WERI-Rb-1 (cell line): ENCODE results near the gene RPL7A.
A peak's percentile ranks its signal among the peaks of the same experiment; 100 is the strongest.
"Not testable (repeated sequence)": the region's sequence is repeated elsewhere in the genome, so short reads cannot be mapped to it uniquely, and the experiment has no call there.

Experiments
- DNase-seq: peaks from one replicate; pipeline ENCODE4 v3.0.0-alpha.2; 2020
- H3K27ac ChIP-seq: fragments of 250-450 bp; sonication (Bioruptor Pico); 2 replicates; pipeline ENCODE4 v1.5.1; 2020; ENCODE audit warnings: mild to moderate bottlenecking, moderate library complexity
- H3K27me3 ChIP-seq: fragments of 250-450 bp; sonication (Bioruptor Pico); 2 replicates; pipeline ENCODE4 v1.5.1; 2021; ENCODE audit warnings: mild to moderate bottlenecking, low read depth, moderate library complexity; ENCODE audit not compliant: insufficient read depth, severe bottlenecking
- H3K36me3 ChIP-seq: fragments of 250-450 bp; sonication (Bioruptor Pico); 2 replicates; pipeline ENCODE4 v1.5.1; 2020; ENCODE audit warnings: mild to moderate bottlenecking, moderate library complexity
- H3K4me3 ChIP-seq: 2 replicates; pipeline ENCODE4 v1.5.1; 2011; ENCODE audit warnings: low read depth, mild to moderate bottlenecking, control low read depth, low read length
- H3K9me3 ChIP-seq: fragments of 250-450 bp; sonication (Bioruptor Pico); 2 replicates; pipeline ENCODE4 v1.5.1; 2021; ENCODE audit warnings: mild to moderate bottlenecking, moderate library complexity; ENCODE audit not compliant: severe bottlenecking
- CTCF ChIP-seq: IDR thresholded peaks from 2 replicates; pipeline ENCODE4 v1.5.1; 2011; ENCODE audit warnings: low read depth, mild to moderate bottlenecking, control low read depth, inconsistent platforms, low read length

Gene RPL7A

GRCh38 chr9:133315997-133316396 is 32.0 kb upstream of the RPL7A start:
- DNase-seq = no peak
- TF ChIP-seq CTCF = no peak

GRCh38 chr9:133317551-133317950 is 30.5 kb upstream of the RPL7A start:
- H3K27ac ChIP-seq, H3K36me3 ChIP-seq, DNase-seq, H3K27me3 ChIP-seq, H3K9me3 ChIP-seq, H3K4me3 ChIP-seq: not testable (repeated sequence)

More at GRCh38 chr9:133315997-133316396, 32.0 kb upstream of the RPL7A start:
- H3K9me3 ChIP-seq = peaks cover 3% of the 10 kb centered on the region
- H3K4me3 ChIP-seq = no peak overlapping the region
- H3K27ac ChIP-seq = no peak overlapping the region
- H3K36me3 ChIP-seq = no peaks in the 10 kb centered on the region
- no peaks in the 10 kb centered on the region for H3K27me3 ChIP-seq

GRCh38 chr9:133320421-133320881 is 27.6 kb upstream of the RPL7A start:
- TF ChIP-seq CTCF = no peak
- H3K4me3 ChIP-seq = no peak overlapping the region
- no peaks in the 10 kb centered on the region for H3K27me3 ChIP-seq
- no peak overlapping the region for H3K27ac ChIP-seq
- no peaks in the 10 kb centered on the region for H3K36me3 ChIP-seq
- H3K9me3 ChIP-seq = peaks cover 5% of the 10 kb centered on the region
- no peak for DNase-seq

GRCh38 chr9:133321411-133321935 is 26.5 kb upstream of the RPL7A start:
- no peak for TF ChIP-seq CTCF
- Histone ChIP-seq H3K36me3 (no peaks in the 10 kb centered on the region), H3K27me3 (no peaks in the 10 kb centered on the region), H3K27ac (no peak overlapping the region), H3K4me3 (no peak overlapping the region), H3K9me3 (peaks cover 5% of the 10 kb centered on the region)
- DNase-seq = no peak

- no peaks in the 10 kb centered on the region for H3K27me3 ChIP-seq
- H3K27ac ChIP-seq = no peak overlapping the region
- no peak overlapping the region for H3K4me3 ChIP-seq
- DNase-seq = peak; percentile 31
- H3K36me3 ChIP-seq = no peaks in the 10 kb centered on the region
- TF ChIP-seq CTCF = no peak
- H3K9me3 ChIP-seq = peaks cover 5% of the 10 kb centered on the region
Observed at GRCh38 chr9:133322701-133323100, 25.3 kb upstream of the RPL7A start.

- Histone ChIP-seq H3K27me3 (no peaks in the 10 kb centered on the region), H3K4me3 (no peak overlapping the region), H3K36me3 (no peaks in the 10 kb centered on the region), H3K9me3 (peaks cover 5% of the 10 kb centered on the region), H3K27ac (no peak overlapping the region)
- no peak for TF ChIP-seq CTCF
- no peak for DNase-seq
Observed at GRCh38 chr9:133323211-133323610, 24.8 kb upstream of the RPL7A start.
